K562 (cell line): Measurements from ENCODE around the gene ZNF567. TPM values are rescaled to one million over a fixed set of nuclear protein-coding genes. Genes with fewer than 3 reads are reported as not detected.

Experiments used
- CTBP1 ChIP-seq: fragments of 450-650 bp; IDR thresholded peaks from 2 replicates; pipeline ENCODE4 v1.6.1; 2016; ENCODE audit warnings: borderline replicate concordance
- ELF4 ChIP-seq: fragments of 450-650 bp; formaldehyde crosslinking; IDR thresholded peaks from 2 replicates; pipeline ENCODE4 v1.4.0; 2022; ENCODE audit warnings: missing genetic modification characterization
- ETS1 ChIP-seq: conservative IDR thresholded peaks from 2 replicates; pipeline ENCODE4 v1.6.1; 2011; ENCODE audit warnings: low read depth, mild to moderate bottlenecking, low read length; ENCODE audit not compliant: control insufficient read depth
- FOXJ3 ChIP-seq: sonication (generic); formaldehyde crosslinking; IDR thresholded peaks from 2 replicates; pipeline ENCODE4 v1.4.0; 2020; ENCODE audit warnings: mild to moderate bottlenecking, missing genetic modification reagents
- HCFC1 ChIP-seq: IDR thresholded peaks from 2 replicates; pipeline ENCODE4 v1.6.1; 2012; ENCODE audit warnings: low read depth, low read length, improper control_type of control experiment
- HNRNPL ChIP-seq: fragments of 200-400 bp; formaldehyde crosslinking; IDR thresholded peaks from 2 replicates; pipeline ENCODE4 v1.6.1; 2017; ENCODE audit warnings: low read depth, mild to moderate bottlenecking, low read length
- KLF13 ChIP-seq: fragments of 450-650 bp; IDR thresholded peaks from 2 replicates; pipeline ENCODE4 v1.6.1; 2016; ENCODE audit warnings: missing genetic modification characterization, low read depth, mild to moderate bottlenecking, missing compliant biosample characterization, moderate library complexity, borderline replicate concordance
- LEF1 ChIP-seq: fragments of 450-650 bp; IDR thresholded peaks from 2 replicates; pipeline ENCODE4 v1.6.1; 2016; ENCODE audit warnings: mild to moderate bottlenecking
- MAFG ChIP-seq: fragments of 450-650 bp; conservative IDR thresholded peaks from 2 replicates; pipeline ENCODE4 v1.6.1; 2016; ENCODE audit warnings: missing genetic modification characterization, missing compliant biosample characterization
- NR2C1 ChIP-seq, 2 experiments: fragments of 450-650 bp; IDR thresholded peaks; 2 replicates each; pipeline ENCODE4 v1.6.1; 2017; ENCODE audit warnings: mild to moderate bottlenecking in 2 of 2, antibody characterized with exemption in 1 of 2, inconsistent platforms in 1 of 2, missing compliant biosample characterization in 1 of 2, missing genetic modification characterization in 1 of 2
- POLR2B ChIP-seq: fragments of 450-650 bp; IDR thresholded peaks from 2 replicates; pipeline ENCODE4 v1.6.1; 2018; ENCODE audit warnings: low read depth; ENCODE audit not compliant: partially characterized antibody
- POLR3G ChIP-seq: IDR thresholded peaks from 2 replicates; pipeline ENCODE4 v1.6.1; 2011; ENCODE audit not compliant: insufficient read length, insufficient replicate concordance; ENCODE audit errors: extremely low read depth
- RFX5 ChIP-seq: IDR thresholded peaks from 2 replicates; pipeline ENCODE4 v1.6.1; 2011; ENCODE audit warnings: low read depth, mild to moderate bottlenecking, improper control_type of control experiment, low read length
- RFX7 ChIP-seq: fragments of 250-450 bp; sonication (Bioruptor Pico); IDR thresholded peaks from 2 replicates; pipeline ENCODE4 v1.5.1; 2021; ENCODE audit warnings: mild to moderate bottlenecking
- SIX5 ChIP-seq, 2 experiments: IDR thresholded peaks; 2 replicates each; pipeline ENCODE4 v1.6.1; 2011; ENCODE audit warnings: low read length in 2 of 2, borderline replicate concordance in 1 of 2, low read depth in 1 of 2, mild to moderate bottlenecking in 1 of 2, moderate library complexity in 1 of 2; ENCODE audit not compliant: insufficient read depth in 1 of 2
- SMARCA4 ChIP-seq: fragments of 450-650 bp; IDR thresholded peaks from 2 replicates; pipeline ENCODE4 v1.6.1; 2016
- TAF9B ChIP-seq: fragments of 450-650 bp; IDR thresholded peaks from 2 replicates; pipeline ENCODE4 v1.6.1; 2018; ENCODE audit warnings: mild to moderate bottlenecking; ENCODE audit not compliant: partially characterized antibody
- TAL1 ChIP-seq: fragments of 450-650 bp; IDR thresholded peaks from 2 replicates; pipeline ENCODE4 v1.6.1; 2016; ENCODE audit warnings: mild to moderate bottlenecking
- ZBTB17 ChIP-seq: fragments of 450-650 bp; formaldehyde crosslinking; IDR thresholded peaks from 2 replicates; pipeline ENCODE4 v1.4.0; 2020; ENCODE audit warnings: mild to moderate bottlenecking
- ZNF121 ChIP-seq: sonication (generic); formaldehyde crosslinking; conservative IDR thresholded peaks from 2 replicates; pipeline ENCODE4 v1.8.0; 2022; ENCODE audit warnings: missing genetic modification reagents
- ZNF174 ChIP-seq: fragments of 250-450 bp; sonication (Bioruptor Pico); IDR thresholded peaks from 2 replicates; pipeline ENCODE4 v1.4.0; 2020; ENCODE audit warnings: mild to moderate bottlenecking
- ZNF280A ChIP-seq: fragments of 450-650 bp; IDR thresholded peaks from 2 replicates; pipeline ENCODE4 v1.6.1; 2018; ENCODE audit warnings: mild to moderate bottlenecking, low read depth; ENCODE audit not compliant: partially characterized antibody
- ZNF384 ChIP-seq: IDR thresholded peaks from 2 replicates; pipeline ENCODE4 v1.6.1; 2012; ENCODE audit warnings: low read depth, low read length, improper control_type of control experiment
- ZNF444 ChIP-seq: fragments of 250-450 bp; sonication (Bioruptor Pico); IDR thresholded peaks from 2 replicates; pipeline ENCODE4 v1.4.0; 2020; ENCODE audit warnings: mild to moderate bottlenecking, moderate library complexity
- ZNF717 ChIP-seq: fragments of 250-450 bp; sonication (Bioruptor Pico); IDR thresholded peaks from 2 replicates; pipeline ENCODE4 v1.5.0; 2021
- polyA plus RNA-seq, 8 experiments: library from polyadenylated mRNA; depleted of rRNA in 4 of 8; stranded (reverse) in 5 of 8; unstranded in 3 of 8; fragments of >200 nt; fragmentation: Nextera tagmentation in 2 of 8; fragmentation: Illumina TruSeq in 1 of 8; extraction: Ambion mirVana in 2 of 8; extraction: Trizol in 1 of 8; gene quantifications; 2 replicates each; pipeline versions ENCODE4 v1.2.1 to v1.2.3, GENCODE V29; 2011 to 2014; ENCODE audit warnings: inconsistent platforms in 1 of 8, missing spikeins in 1 of 8
- total RNA-seq, 7 experiments: library from RNA; depleted of rRNA in 6 of 7; stranded (reverse); fragments of >200 nt in 6 of 7; fragmentation: Illumina TruSeq in 2 of 7; extraction: Trizol in 2 of 7; gene quantifications; 2 replicates each; pipeline versions ENCODE4 v1.2.1 to v1.2.3, GENCODE V29; 2011 to 2021; ENCODE audit warnings: low replicate concordance in 1 of 7
- TF ChIP-seq, protein P1 (sequence below): sonication (generic); formaldehyde crosslinking; IDR thresholded peaks from 2 replicates; pipeline ENCODE4 v1.8.0; 2022; ENCODE audit warnings: mild to moderate bottlenecking, missing genetic modification reagents

ZNF567 gene
- total and polyA plus RNA-seq, 9 of the 15 experiments (the other 6 are each of a cell fraction or from before 2014, with no cell fraction given) = 3.1 to 11.5 (median 7.4) TPM

DNA sequence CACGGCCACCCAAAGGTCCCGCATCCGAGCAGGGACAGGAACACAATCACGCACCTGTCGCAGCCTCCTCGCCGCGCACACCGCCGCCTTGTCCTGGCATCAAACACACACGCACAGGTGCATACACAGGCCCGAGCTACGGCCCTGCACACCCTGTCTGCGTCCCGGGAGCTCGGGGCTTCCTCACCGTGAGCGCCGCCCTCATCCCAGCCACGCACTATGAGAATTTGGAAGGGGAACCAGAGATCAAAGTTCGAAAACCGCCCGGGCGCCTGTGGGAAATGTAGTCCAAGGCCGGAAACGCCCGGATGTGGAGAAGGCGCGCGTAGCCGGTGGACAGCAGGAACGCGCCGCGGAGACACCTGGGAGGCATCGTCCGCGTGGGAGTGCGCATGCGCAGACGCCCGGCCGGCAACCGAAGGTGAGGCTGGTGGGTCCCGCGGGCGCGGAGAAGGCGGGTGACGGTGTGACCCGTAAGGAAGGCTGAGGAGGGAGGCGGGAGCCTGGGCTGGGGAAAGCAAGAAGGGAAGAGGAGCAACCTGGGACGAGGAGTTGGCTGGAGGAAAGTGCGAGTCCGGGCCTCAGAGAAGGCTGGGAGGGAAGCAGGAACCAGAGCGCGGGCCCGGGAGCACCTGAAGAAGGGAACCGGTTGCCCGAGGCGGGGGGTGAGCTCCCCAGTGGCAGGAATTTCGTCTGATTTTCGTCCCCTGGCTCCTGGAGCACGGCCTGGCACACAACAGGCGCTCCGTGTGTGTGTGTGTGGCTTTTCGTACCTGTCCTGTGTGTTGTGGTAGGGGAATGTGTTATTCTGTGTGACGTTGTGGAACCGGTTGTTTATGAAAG, at the start of gene ZNF567 (continued):
- TF ChIP-seq ELF4 (CRISPR knock-in tag) (no peak), ZNF717 (no peak), POLR3G (no peak), ZNF384 (no peak), ZNF444 (CRISPR knock-in tag) (no peak), HNRNPL (no peak), ETS1 (peak; percentile 69; the same call in 1 of the 2 replicates), SIX5 (IDR thresholded peaks at IDR 0.05; ENCODE audit: borderline replicate concordance in 1 of 2, insufficient read depth in 1 of 2, low read depth in 1 of 2, low read length in 2 of 2) (peak; percentile 59 to 73; a peak in 3 of 4 replicates), HCFC1 (peak; percentile 94), ZBTB17 (CRISPR knock-in tag) (no peak), ZNF174 (CRISPR knock-in tag) (no peak), ZNF280A (no peak), ZNF121 (CRISPR knock-in tag) (no peak), RFX7 (CRISPR knock-in tag) (no peak), TAF9B (peak; percentile 36), TAL1 (no peak), NR2C1 (IDR thresholded peaks at IDR 0.05) (peak; percentile 98), NR2C1 (tag; IDR thresholded peaks at IDR 0.05) (peak; percentile 99), FOXJ3 (CRISPR knock-in tag) (no peak), CTBP1 (peak; percentile 62; the same call in 1 of the 2 replicates), SMARCA4 (no peak), LEF1 (no peak), POLR2B (peak; percentile 81), MAFG (tag) (no peak), KLF13 (tag) (no peak), RFX5 (no peak)
- TF ChIP-seq, protein P1, sequence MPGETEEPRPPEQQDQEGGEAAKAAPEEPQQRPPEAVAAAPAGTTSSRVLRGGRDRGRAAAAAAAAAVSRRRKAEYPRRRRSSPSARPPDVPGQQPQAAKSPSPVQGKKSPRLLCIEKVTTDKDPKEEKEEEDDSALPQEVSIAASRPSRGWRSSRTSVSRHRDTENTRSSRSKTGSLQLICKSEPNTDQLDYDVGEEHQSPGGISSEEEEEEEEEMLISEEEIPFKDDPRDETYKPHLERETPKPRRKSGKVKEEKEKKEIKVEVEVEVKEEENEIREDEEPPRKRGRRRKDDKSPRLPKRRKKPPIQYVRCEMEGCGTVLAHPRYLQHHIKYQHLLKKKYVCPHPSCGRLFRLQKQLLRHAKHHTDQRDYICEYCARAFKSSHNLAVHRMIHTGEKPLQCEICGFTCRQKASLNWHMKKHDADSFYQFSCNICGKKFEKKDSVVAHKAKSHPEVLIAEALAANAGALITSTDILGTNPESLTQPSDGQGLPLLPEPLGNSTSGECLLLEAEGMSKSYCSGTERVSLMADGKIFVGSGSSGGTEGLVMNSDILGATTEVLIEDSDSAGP (CRISPR knock-in tag) = no peak
